ENCODE data around the gene ADNP2. TPM values are rescaled to one million over a fixed set of nuclear protein-coding genes. Genes with fewer than 3 reads are reported as not detected.

Gene ADNP2
- total RNA-seq, 1 experiment from 2014 or later = 40.5 TPM

- Histone ChIP-seq H3K27me3 (ENCODE audit: control insufficient read depth, insufficient read depth, low read length) (no peaks in the 10 kb centered on the region), H3K9me3 (ENCODE audit: control insufficient read depth, insufficient read depth, low read depth, low read length) (no peaks in the 10 kb centered on the region), H3K4me3 (ENCODE audit: low read depth in 2 of 2, low read length in 2 of 2) (no peak overlapping the region), H3K36me3 (ENCODE audit: control insufficient read depth, insufficient read depth, low read length) (no peaks in the 10 kb centered on the region), H3K4me1 (ENCODE audit: control insufficient read depth, insufficient read depth, low read length) (no peaks in the 10 kb centered on the region), H3K27ac (ENCODE audit: low read length) (no peak overlapping the region)
- ATAC-seq (peak; percentile 54; the same call in 1 of the 2 replicates), DNase-seq (ENCODE audit: low read depth, low spot score) (no peak)
- ChIA-PET CTCF (no interaction called here), POLR2A (no interaction called here)
- in situ Hi-C loops (cut with HindIII; ENCODE audit: low pct_unique_long_range_greater_than_20kb, low sequenced_read_pairs) = no loop called here
- intact Hi-C loops (cut with micrococcal nuclease; ENCODE audit: unreplicated experiment) = no loop called here
- no TSS peak for BruUV-seq (replicated peaks)
- TF ChIP-seq CTCF (IDR thresholded peaks at IDR 0.05) (no peak), REST (IDR thresholded peaks at IDR 0.05; ENCODE audit: insufficient read depth in 1 of 2, low read depth in 2 of 2, low read length in 1 of 2) (no peak), SIN3A (IDR thresholded peaks at IDR 0.05; ENCODE audit: borderline replicate concordance, insufficient read depth, low read depth, low read length) (no peak), POLR2AphosphoS5 (IDR thresholded peaks at IDR 0.05; ENCODE audit: low read depth, low read length) (no peak), TCF7L2 (IDR thresholded peaks at IDR 0.05; ENCODE audit: low read depth, low read length) (no peak)
Measured at GRCh38 chr18:80070825-80071224, 38.2 kb upstream of the ADNP2 start.

GRCh38 chr18:80074183-80074582 is 34.9 kb upstream of the ADNP2 start:
- no peak for DNase-seq (ENCODE audit: low read depth, low spot score)
- H3K27me3 ChIP-seq (ENCODE audit: control insufficient read depth, insufficient read depth, low read length) = no peaks in the 10 kb centered on the region
- CTCF ChIA-PET = no interaction called here
- H3K36me3 ChIP-seq (ENCODE audit: control insufficient read depth, insufficient read depth, low read length) = no peaks in the 10 kb centered on the region
- POLR2A ChIA-PET = interaction anchor here (0.6 kb wide), 1 partner anchor 11 kb away, joined by 3 read pairs; no protein-coding TSS in a partner anchor
- BruUV-seq (replicated peaks) = no TSS peak
- intact Hi-C loops (cut with micrococcal nuclease; ENCODE audit: unreplicated experiment) (no loop called here), in situ Hi-C loops (cut with HindIII; ENCODE audit: low pct_unique_long_range_greater_than_20kb, low sequenced_read_pairs) (no loop called here)
- TF ChIP-seq SIN3A (IDR thresholded peaks at IDR 0.05; ENCODE audit: borderline replicate concordance, insufficient read depth, low read depth, low read length) (no peak), TCF7L2 (IDR thresholded peaks at IDR 0.05; ENCODE audit: low read depth, low read length) (no peak), REST (IDR thresholded peaks at IDR 0.05; ENCODE audit: insufficient read depth in 1 of 2, low read depth in 2 of 2, low read length in 1 of 2) (no peak)
- no peak overlapping the region for H3K27ac ChIP-seq (ENCODE audit: low read length)
- ATAC-seq = no peak
- no peaks in the 10 kb centered on the region for H3K9me3 ChIP-seq (ENCODE audit: control insufficient read depth, insufficient read depth, low read depth, low read length)
- no peaks in the 10 kb centered on the region for H3K4me1 ChIP-seq (ENCODE audit: control insufficient read depth, insufficient read depth, low read length)
- H3K4me3 ChIP-seq (ENCODE audit: low read depth in 2 of 2, low read length in 2 of 2) = no peak overlapping the region
